ENCODE results near the gene CAPZB. TPM values are rescaled to one million over a fixed set of nuclear protein-coding genes. Genes with fewer than 3 reads are reported as not detected.
"Not testable (repeated sequence)": the region's sequence is repeated elsewhere in the genome, so short reads cannot be mapped to it uniquely, and the experiment has no call there.

CAPZB gene
- total RNA-seq, 4 donors from 2014 or later: 58.2 to 109 (median 96.7) TPM

GRCh38 chr1:19507516-19507915 is 22.2 kb upstream of the CAPZB start:
- 79 to 83% methylated on average over 5 of the region's 5 CpGs for WGBS, 2 donors

GRCh38 chr1:19505693-19506457 is 20.5 kb upstream of the CAPZB start:
- H3K27me3 ChIP-seq: no peaks in the 10 kb centered on the region
- no peaks in the 10 kb centered on the region for H3K36me3 ChIP-seq
- H3K9me3 ChIP-seq: no peaks in the 10 kb centered on the region
- H3K4me1 ChIP-seq: peaks cover 0 to 34% (median 12%) of the 10 kb centered on the region in 4 donors
- peak overlapping the region in 1 of 4 donors; percentile 5 for H3K4me3 ChIP-seq
- WGBS, 2 donors: 44 to 57% methylated on average over 11 of the region's 11 CpGs
- TF ChIP-seq CTCF (IDR thresholded peaks at IDR 0.05): no peak
- peak in 1 of 2 donors; percentile 4 for TF ChIP-seq EP300 (IDR thresholded peaks at IDR 0.05)
- DNase-seq (ENCODE audit: low spot score in 2 of 2): peak in 1 of 2 donors; percentile 40
- peak overlapping the region in 3 of 4 donors; percentile 68 to 88 (median 80) for H3K27ac ChIP-seq

More at GRCh38 chr1:19507516-19507915, 22.2 kb upstream of the CAPZB start:
- no peak overlapping the region for H3K4me3 ChIP-seq
- H3K9me3 ChIP-seq: no peaks in the 10 kb centered on the region
- DNase-seq (ENCODE audit: low spot score in 2 of 2): no peak
- H3K27ac ChIP-seq: peak overlapping the region in 2 of 4 donors; percentile 43 to 50
- H3K27me3 ChIP-seq: no peaks in the 10 kb centered on the region
- TF ChIP-seq CTCF (IDR thresholded peaks at IDR 0.05) (no peak), EP300 (IDR thresholded peaks at IDR 0.05) (no peak), POLR2A (IDR thresholded peaks at IDR 0.05) (no peak)
- H3K4me1 ChIP-seq: peaks cover 0 to 35% (median 12%) of the 10 kb centered on the region in 4 donors
- H3K36me3 ChIP-seq: no peaks in the 10 kb centered on the region

DNA sequence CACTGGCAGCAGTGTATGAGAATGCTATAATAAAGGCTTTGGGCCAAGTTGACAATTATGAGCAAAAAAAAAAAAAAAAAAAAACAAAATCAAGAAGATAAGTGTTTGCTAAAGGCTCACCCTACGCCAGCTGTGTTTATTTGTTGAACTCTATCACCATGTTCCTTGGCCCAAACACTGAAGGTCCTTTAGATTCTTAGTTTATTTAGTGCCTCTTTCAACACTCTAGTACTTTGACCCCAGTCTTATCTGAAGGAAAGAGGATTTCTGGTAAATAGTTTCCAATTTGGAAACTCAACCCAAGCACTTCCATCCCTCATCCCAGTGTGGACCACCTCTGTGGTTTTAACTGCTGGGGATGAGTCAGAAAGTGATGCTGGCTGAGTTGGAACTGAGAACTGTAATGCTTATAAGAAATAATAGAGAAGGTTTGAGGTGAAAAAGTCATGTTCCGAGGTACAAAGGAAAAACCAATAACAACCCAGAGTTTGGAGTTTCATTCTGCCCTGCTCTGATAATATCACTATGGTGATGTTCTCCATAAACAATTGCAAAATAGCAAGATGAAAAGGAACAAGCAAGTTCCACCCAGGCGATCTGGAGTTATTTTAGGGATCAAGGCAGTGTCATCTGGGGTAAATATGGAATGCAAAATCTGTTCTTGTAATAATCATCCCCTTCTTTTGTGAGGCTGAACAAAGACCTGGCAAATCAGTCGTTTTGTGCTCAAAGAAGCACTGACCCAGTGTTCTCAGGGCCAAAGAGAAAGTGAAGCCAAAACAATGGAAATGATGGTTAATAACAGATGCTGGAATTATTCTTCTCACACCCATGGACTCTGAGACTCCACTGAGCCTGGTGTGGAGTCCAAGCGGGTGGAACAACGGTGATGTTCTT is 19.7 kb upstream of the CAPZB start:
- H3K27me3 ChIP-seq: no peaks in the 10 kb centered on the region
- peak in 1 of 2 donors; percentile 64 for DNase-seq (ENCODE audit: low spot score in 2 of 2)
- no peak for TF ChIP-seq POLR2A (IDR thresholded peaks at IDR 0.05)
- TF ChIP-seq CTCF (IDR thresholded peaks at IDR 0.05): no peak
- peak; percentile 52 to 87 for TF ChIP-seq EP300 (IDR thresholded peaks at IDR 0.05)
- peak overlapping the region in 1 of 4 donors; percentile 5 for H3K4me3 ChIP-seq
- H3K4me1 ChIP-seq: peaks cover 0 to 34% (median 12%) of the 10 kb centered on the region in 4 donors
- peak overlapping the region in 3 of 4 donors; percentile 68 to 88 (median 80) for H3K27ac ChIP-seq
- 23 to 36% methylated on average over 6 of the region's 6 CpGs for WGBS, 2 donors
- H3K36me3 ChIP-seq: no peaks in the 10 kb centered on the region
- H3K9me3 ChIP-seq: no peaks in the 10 kb centered on the region

DNA sequence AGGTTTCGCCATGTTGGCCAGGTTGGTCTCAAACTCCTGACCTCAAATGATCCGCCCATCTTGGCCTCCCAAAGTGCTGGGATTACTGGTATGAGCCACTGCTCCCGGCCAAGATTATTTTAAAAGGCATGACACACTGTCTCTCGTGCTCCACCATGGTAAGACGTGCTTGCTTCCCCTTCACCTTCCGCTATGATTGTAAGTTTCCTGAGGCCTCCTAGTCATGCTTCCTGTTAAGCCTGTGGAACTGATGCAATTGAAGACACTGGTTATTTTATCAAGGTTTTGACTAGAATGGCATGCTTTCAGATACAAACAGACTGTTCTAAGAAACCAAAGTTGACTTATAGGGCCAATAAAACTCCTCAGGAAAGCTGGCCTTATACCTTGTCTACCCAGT is 16.9 kb upstream of the CAPZB start:
- not testable (repeated sequence) for DNase-seq (ENCODE audit: low spot score in 2 of 2)

DNA sequence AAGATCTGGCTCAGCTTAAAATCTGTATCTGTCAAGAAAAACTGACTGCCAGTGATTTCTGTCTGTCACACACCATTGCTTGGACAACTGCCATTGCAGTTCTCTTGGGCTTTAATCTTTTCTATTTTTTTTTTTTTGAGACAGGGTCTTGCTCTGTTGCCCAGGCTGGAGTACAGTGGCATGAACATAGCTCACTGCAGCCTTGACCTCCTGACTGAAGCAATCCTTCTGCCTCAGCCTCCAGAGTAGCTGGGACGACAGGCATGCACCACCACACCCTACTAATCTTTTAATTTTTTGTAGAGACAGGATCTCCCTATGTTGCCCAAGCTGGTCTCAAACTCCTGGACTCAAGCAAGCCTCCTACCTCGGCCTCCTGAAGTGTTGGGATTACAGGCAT is 14.5 kb upstream of the CAPZB start:
- H3K27ac ChIP-seq; H3K27me3 ChIP-seq; H3K4me3 ChIP-seq; DNase-seq (ENCODE audit: low spot score in 2 of 2); H3K9me3 ChIP-seq; H3K36me3 ChIP-seq: not testable (repeated sequence)
- 79 to 89% methylated on average over 2 of the region's 2 CpGs for WGBS, 2 donors
- peaks cover 0 to 24% (median 0%) of the 10 kb centered on the region in 4 donors for H3K4me1 ChIP-seq

More for the DNA sequence above, 16.9 kb upstream of the CAPZB start:
- H3K27me3 ChIP-seq, H3K4me3 ChIP-seq, H3K9me3 ChIP-seq, H3K36me3 ChIP-seq, H3K27ac ChIP-seq: not testable (repeated sequence)
- H3K4me1 ChIP-seq: peaks cover 0 to 30% (median 12%) of the 10 kb centered on the region in 4 donors
- WGBS, 2 donors: 80 to 88% methylated on average over 6 of the region's 6 CpGs

DNA sequence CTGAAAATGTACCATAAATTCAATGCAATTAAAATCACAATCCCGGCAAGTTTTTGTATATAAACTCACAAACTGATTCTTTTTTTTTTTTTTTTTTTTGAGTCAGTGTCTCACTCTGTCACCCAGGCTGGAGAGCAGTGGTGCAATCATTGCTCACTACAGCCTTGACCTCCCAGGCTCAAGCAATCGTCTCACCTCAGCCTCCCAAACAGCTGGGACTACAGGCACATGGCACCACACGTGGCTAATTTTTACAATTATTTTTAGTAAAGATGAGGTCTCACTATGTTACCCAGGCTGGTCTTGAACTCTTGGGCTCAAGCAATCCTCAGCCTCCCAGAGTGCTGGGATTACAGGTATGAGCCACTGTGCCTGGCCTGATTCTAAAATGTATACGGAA is 12.1 kb upstream of the CAPZB start:
- WGBS, 2 donors: 66 to 90% methylated on average over 4 of the region's 4 CpGs
- H3K4me3 ChIP-seq; H3K27ac ChIP-seq; H3K9me3 ChIP-seq; H3K36me3 ChIP-seq; DNase-seq (ENCODE audit: low spot score in 2 of 2); H3K27me3 ChIP-seq: not testable (repeated sequence)
- H3K4me1 ChIP-seq: peaks cover 0 to 21% (median 0%) of the 10 kb centered on the region in 4 donors
